GM12874 (cell line): ENCODE measurements around the gene SLC25A47.

Experiments
- CTCF ChIP-seq: IDR thresholded peaks from 2 replicates; pipeline ENCODE4 v1.5.1; 2011; ENCODE audit warnings: low read depth, mild to moderate bottlenecking, control low read depth, low read length, moderate library complexity; ENCODE audit not compliant: insufficient read depth

The SLC25A47 gene

GRCh38 chr14:100346306-100347091 is 23.4 kb downstream of the SLC25A47 start:
- TF ChIP-seq CTCF = no peak

- no peak for TF ChIP-seq CTCF
Measured at GRCh38 chr14:100348253-100348729, 25.2 kb downstream of the SLC25A47 start.

- TF ChIP-seq CTCF = no peak
Measured at GRCh38 chr14:100348784-100349685, 25.9 kb downstream of the SLC25A47 start.

GRCh38 chr14:100350276-100350926 is 27.3 kb downstream of the SLC25A47 start:
- no peak for TF ChIP-seq CTCF

- no peak for TF ChIP-seq CTCF
Measured at GRCh38 chr14:100350986-100351385, 27.8 kb downstream of the SLC25A47 start.

- no peak for TF ChIP-seq CTCF
Measured at GRCh38 chr14:100358396-100358795, 35.3 kb downstream of the SLC25A47 start.

GRCh38 chr14:100359111-100359510 is 36.0 kb downstream of the SLC25A47 start:
- TF ChIP-seq CTCF = no peak
